Mucosa of stomach (tissue), 1 donor: ENCODE data around the gene PTPRC.

Experiments
- H3K27me3 ChIP-seq: one replicate; pipeline ENCODE4 v1.7.0; 2013; ENCODE audit warnings: mild to moderate bottlenecking, low read length; ENCODE audit not compliant: control insufficient read depth, insufficient read depth
- H3K36me3 ChIP-seq: one replicate; pipeline ENCODE4 v1.7.0; 2013; ENCODE audit warnings: low read length; ENCODE audit not compliant: control insufficient read depth, insufficient read depth
- H3K4me1 ChIP-seq: one replicate; pipeline ENCODE4 v1.7.0; 2013; ENCODE audit warnings: mild to moderate bottlenecking, low read length; ENCODE audit not compliant: control insufficient read depth, insufficient read depth
- H3K4me3 ChIP-seq: one replicate; pipeline ENCODE4 v1.7.0; 2013; ENCODE audit warnings: low read length
- H3K9ac ChIP-seq: one replicate; pipeline ENCODE4 v1.7.0; 2013; ENCODE audit warnings: mild to moderate bottlenecking, low read length, moderate library complexity
- H3K9me3 ChIP-seq: one replicate; pipeline ENCODE4 v1.7.0; 2013; ENCODE audit warnings: mild to moderate bottlenecking, low read length, moderate library complexity; ENCODE audit not compliant: control insufficient read depth
- donor health status: Pancreatic carcinoma.

The PTPRC gene

GRCh38 chr1:198653808-198654413, 15.1 kb downstream of the PTPRC start:
- H3K36me3 ChIP-seq = no peaks in the 10 kb centered on the region
- H3K4me3 ChIP-seq = no peak overlapping the region
- H3K27me3 ChIP-seq = no peaks in the 10 kb centered on the region
- H3K9ac ChIP-seq = no peak overlapping the region
- H3K4me1 ChIP-seq = no peaks in the 10 kb centered on the region
- no peaks in the 10 kb centered on the region for H3K9me3 ChIP-seq

DNA sequence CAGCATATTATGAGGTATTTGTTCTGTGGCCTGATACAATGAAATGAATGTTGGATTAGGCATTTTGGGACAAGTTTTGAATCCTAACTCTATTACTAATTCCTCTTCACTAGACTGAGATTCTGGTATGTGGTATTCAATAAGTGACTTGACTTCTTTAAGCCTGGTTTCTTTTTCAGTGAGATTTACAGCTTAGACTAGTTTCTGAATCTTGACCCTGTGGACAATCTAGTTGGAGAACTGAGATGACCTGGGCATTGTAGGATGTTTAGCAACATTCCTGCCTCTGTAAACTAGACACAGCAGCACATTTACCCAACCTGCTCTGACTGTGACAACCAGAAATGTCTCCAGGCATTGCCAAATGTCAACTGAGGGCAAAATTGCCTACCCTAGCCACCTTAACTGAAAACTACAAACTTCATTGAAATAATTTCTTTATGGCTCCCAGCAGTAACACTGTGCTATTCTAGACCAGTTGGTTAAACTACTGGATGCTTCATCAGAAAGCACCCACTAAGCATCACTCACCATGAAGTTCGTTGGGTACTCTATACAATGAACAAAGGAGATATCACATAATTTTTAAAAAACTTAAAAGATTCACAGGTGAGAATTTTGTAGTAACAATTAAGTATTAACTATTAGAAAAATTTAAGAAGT, 16.8 kb downstream of the PTPRC start:
- no peak overlapping the region for H3K4me3 ChIP-seq
- no peaks in the 10 kb centered on the region for H3K9me3 ChIP-seq
- H3K4me1 ChIP-seq = no peaks in the 10 kb centered on the region
- no peak overlapping the region for H3K9ac ChIP-seq
- no peaks in the 10 kb centered on the region for H3K36me3 ChIP-seq
- H3K27me3 ChIP-seq = no peaks in the 10 kb centered on the region

DNA sequence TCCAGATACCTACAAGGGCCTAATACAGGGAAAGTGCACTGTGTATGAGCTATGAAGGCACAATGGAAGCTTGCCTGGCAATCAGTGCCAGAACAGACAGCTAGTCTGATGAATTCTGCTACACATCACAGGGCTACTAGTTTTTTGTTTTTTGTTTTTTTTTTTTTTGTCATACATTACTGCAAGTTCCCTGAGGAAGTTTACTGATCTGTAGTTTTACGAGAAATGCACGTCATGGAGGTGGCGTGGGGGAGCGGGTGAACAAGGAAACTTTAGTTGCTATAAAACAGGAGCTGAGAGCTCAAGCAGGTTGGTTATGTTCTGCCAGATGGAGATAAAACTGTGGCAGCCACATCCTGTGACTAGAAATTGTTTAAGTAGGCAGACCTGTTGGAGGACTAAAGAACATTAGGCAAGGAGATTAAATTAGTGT, 17.7 kb downstream of the PTPRC start:
- H3K4me3 ChIP-seq = no peak overlapping the region
- no peaks in the 10 kb centered on the region for H3K4me1 ChIP-seq
- H3K9ac ChIP-seq = no peak overlapping the region
- H3K27me3 ChIP-seq = no peaks in the 10 kb centered on the region
- no peaks in the 10 kb centered on the region for H3K9me3 ChIP-seq
- H3K36me3 ChIP-seq = no peaks in the 10 kb centered on the region

DNA sequence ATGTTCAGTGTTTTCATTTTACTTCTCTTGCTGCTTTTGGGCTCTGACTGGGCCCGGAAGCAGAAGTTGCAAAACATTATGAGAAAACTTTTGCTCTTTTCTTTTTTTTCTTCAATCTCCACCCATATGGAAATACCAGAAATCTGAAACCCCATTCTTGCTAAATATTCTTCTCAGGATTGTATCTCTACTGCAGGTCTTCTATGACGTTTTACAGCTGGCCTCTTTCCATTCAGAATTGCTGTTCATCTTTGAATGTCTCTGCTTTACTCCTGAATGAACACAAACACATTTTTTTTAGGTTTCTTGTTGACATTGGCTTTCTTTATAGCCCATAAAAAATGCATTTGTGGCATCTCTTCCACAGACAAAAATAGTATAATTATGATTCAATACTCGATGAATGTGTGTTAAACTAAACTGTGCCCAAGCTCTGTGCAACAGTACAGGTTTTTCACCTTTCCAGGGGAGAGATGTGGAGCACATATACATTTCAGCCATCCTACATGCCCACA, 18.8 kb downstream of the PTPRC start:
- Histone ChIP-seq H3K4me3 (no peak overlapping the region), H3K27me3 (no peaks in the 10 kb centered on the region), H3K9ac (no peak overlapping the region), H3K36me3 (no peaks in the 10 kb centered on the region), H3K4me1 (no peaks in the 10 kb centered on the region), H3K9me3 (no peaks in the 10 kb centered on the region)

DNA sequence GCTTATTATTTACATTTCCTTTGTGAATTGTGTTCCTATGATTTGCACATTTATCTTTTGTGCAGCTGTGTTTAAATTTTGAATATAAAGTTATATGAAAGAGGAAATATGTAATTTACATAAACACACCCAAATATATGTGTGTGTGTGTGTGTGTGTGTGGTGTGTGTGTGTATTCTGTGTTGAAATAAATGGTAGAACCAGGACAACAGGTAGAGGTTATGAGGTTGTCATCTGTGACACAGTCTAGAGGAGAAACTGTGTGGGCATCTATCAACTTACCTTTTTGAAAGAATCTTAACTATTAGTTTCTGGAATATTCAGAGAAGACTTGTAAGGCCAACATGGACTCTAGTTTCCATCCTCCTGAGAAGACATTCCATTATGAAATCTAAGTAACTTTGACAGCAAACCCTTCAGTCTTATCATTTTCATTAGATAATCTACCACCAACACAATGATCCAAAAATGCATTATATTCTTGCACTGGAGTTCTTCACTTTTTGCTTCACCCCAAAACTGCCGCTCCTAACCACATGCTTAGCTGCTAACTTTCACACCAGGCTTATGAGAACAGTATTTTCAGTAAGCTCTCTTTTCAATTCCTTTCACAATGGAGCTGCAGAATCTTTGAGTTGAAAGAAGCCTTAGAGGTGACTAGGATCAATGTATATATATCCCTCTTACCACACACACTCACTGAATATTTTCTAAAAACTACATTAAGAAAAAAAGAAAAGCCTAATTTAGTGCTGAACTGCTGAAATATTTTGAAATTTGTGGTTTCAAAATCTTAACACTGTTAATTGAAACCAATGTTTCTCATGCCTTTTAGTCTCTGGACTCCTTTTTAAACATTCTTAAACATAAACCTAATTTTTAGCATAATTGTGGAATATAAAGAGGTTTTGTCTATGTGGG, 21.8 kb downstream of the PTPRC start:
- Histone ChIP-seq H3K9ac (no peak overlapping the region), H3K4me1 (no peaks in the 10 kb centered on the region), H3K4me3 (no peak overlapping the region), H3K9me3 (no peaks in the 10 kb centered on the region), H3K27me3 (no peaks in the 10 kb centered on the region), H3K36me3 (no peaks in the 10 kb centered on the region)

GRCh38 chr1:198662821-198663220, 24.0 kb downstream of the PTPRC start:
- H3K36me3 ChIP-seq = no peaks in the 10 kb centered on the region
- no peak overlapping the region for H3K9ac ChIP-seq
- H3K9me3 ChIP-seq = no peaks in the 10 kb centered on the region
- no peaks in the 10 kb centered on the region for H3K4me1 ChIP-seq
- H3K27me3 ChIP-seq = no peaks in the 10 kb centered on the region
- H3K4me3 ChIP-seq = no peak overlapping the region

- Histone ChIP-seq H3K9me3 (no peaks in the 10 kb centered on the region), H3K4me1 (no peaks in the 10 kb centered on the region), H3K9ac (no peak overlapping the region), H3K36me3 (no peaks in the 10 kb centered on the region), H3K4me3 (no peak overlapping the region), H3K27me3 (no peaks in the 10 kb centered on the region)
These were observed 25.4 kb downstream of the PTPRC start for GRCh38 chr1:198664068-198664788.

DNA sequence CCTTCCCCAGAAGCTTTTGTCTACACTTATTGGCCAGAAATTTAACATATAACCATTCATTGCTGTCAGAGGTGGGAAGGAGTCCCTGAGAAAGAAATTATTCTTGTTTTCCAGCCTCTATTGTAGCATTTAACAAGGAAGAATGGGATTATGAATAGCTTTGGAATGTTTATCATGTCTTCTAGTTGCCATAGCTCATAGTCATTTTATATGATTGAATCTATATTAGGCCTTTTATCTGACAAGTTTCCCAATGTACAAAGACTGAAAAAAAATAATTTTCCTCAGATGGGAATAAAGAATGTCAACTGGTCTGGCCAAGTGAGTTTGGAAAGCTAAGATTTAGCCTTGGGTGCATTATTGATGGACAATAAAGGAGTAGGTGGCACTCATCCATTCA, 28.3 kb downstream of the PTPRC start:
- no peak overlapping the region for H3K4me3 ChIP-seq
- H3K4me1 ChIP-seq = no peaks in the 10 kb centered on the region
- no peaks in the 10 kb centered on the region for H3K9me3 ChIP-seq
- no peak overlapping the region for H3K9ac ChIP-seq
- no peaks in the 10 kb centered on the region for H3K27me3 ChIP-seq
- no peaks in the 10 kb centered on the region for H3K36me3 ChIP-seq

DNA sequence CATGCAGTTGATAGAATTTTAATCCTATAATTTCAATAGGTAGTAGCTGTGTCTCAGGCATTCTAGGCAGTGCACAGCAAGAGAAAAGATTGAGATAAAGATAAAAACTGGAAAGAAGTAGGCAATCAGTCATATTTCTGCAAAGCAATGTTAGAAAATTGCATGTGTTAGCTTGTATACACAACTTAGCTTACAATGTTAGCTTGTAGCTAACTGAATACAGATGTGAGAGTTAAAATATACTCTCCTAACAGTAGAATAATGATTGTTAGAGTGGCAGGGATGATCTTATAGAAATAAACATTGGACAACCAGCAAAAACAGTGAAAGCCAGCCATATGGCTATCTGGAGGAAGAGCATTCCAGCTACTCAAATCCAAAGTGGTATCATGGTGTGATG, 29.0 kb downstream of the PTPRC start:
- no peaks in the 10 kb centered on the region for H3K9me3 ChIP-seq

DNA sequence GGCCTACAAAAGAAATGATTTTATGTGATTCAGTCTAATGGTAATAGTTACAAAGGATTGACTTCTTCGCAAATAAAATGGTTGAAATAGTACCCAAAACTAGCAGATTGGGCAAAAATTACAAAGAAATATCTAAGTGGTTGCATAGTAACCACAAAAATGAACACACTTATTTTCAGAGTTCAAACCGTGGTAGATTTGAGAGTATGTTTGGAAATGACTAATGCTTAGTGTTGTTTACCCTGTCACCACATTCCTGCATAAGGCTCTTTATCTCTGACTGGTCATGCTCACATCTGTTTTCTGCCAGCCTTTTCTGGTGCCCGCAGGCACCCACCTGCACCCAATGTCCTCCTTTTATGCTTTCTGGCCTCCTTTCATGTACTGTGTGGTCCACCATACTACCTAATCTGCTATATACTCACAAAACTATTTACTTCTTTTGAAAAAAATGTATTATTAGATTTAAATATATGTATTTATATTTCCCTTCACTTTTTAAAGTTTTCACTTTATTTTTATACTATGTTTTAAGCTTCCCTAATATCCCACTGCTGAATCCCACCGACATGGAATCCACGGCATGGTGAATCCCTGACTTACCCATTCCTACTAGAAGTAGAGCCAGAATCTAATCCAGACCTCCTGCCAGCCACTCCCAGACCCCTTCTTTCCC, 30.3 kb downstream of the PTPRC start:
- Histone ChIP-seq H3K4me1 (no peaks in the 10 kb centered on the region), H3K4me3 (no peak overlapping the region), H3K27me3 (no peaks in the 10 kb centered on the region), H3K9ac (no peak overlapping the region), H3K9me3 (no peaks in the 10 kb centered on the region), H3K36me3 (no peaks in the 10 kb centered on the region)

More for the DNA sequence above, 29.0 kb downstream of the PTPRC start:
- Histone ChIP-seq H3K4me3 (no peak overlapping the region), H3K9ac (no peak overlapping the region), H3K4me1 (no peaks in the 10 kb centered on the region), H3K36me3 (no peaks in the 10 kb centered on the region), H3K27me3 (no peaks in the 10 kb centered on the region)

DNA sequence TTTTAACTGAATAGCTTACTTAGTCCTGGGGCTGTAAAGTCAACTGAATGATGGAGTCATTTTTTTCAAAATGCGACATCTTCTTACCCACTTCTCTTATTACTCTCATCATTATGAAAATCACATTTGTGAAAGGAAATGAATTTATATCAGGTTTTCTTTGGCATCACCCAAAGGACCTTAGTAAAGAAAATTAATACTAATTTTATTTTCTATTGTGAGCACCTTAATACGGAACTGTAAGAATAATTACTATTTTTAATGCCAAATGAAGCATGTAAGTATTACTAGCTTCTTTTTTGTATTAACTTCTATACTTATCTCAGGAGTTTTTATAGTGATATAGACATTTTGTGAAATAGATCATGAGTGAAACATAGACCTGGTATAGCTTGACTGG, 30.9 kb downstream of the PTPRC start:
- Histone ChIP-seq H3K4me1 (no peaks in the 10 kb centered on the region), H3K4me3 (no peak overlapping the region), H3K9me3 (no peaks in the 10 kb centered on the region)

More for the DNA sequence above, 30.9 kb downstream of the PTPRC start:
- Histone ChIP-seq H3K27me3 (no peaks in the 10 kb centered on the region), H3K36me3 (no peaks in the 10 kb centered on the region), H3K9ac (no peak overlapping the region)
